ENCODE measurements around the gene VPS4A.

DNA sequence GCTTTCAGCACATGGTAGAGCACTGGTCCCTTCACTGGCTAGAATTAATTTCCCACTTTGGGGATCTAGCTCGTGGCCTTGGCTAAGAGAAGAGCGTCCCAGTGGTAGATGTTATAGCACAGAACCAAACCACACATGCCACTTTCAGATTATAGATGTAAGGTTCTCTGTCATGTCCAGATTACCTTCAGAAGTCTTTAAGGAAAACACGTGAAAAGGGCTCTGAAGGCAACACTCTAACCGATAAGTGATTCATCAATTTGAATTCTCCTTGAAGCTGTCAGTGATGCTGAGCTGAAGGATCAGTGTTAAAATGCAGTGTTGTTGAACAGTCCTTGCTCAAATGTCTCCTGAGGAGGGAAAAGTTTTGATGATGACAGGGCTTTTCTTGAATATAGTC, 43.5 kb upstream of the VPS4A start:
- TF ChIP-seq EZH2phosphoT487 (IDR thresholded peaks at IDR 0.05) (no peak), EZH2 (IDR thresholded peaks at IDR 0.05) (no peak)
